Raji (cell line): Measurements from ENCODE around the gene PDS5B.

ENCODE experiments used
- POLR2A ChIP-seq: IDR thresholded peaks from 2 replicates; pipeline ENCODE4 v1.6.1; 2011; ENCODE audit warnings: low read depth, low read length, control low read depth; ENCODE audit not compliant: insufficient read depth

The PDS5B gene

DNA sequence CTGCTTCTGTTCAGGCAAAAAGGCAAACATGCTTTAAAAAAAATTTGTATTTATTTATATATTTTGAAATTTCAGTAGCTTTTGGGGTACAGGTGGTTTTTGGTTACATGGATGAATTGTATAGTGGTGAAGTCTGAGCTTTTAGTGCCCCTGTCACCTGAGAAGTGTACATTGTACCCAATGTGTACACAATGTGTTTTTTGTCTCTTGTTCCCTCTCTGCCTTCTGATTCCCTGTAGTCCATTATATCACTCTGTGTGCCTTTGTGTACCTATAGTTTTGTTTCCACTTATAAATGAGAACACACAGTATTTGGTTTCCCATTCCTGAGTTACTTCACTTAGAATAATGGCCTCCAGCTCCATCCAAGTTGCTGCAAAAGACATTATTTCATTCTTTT is 77.4 kb downstream of the PDS5B start:
- TF ChIP-seq POLR2A = no peak

DNA sequence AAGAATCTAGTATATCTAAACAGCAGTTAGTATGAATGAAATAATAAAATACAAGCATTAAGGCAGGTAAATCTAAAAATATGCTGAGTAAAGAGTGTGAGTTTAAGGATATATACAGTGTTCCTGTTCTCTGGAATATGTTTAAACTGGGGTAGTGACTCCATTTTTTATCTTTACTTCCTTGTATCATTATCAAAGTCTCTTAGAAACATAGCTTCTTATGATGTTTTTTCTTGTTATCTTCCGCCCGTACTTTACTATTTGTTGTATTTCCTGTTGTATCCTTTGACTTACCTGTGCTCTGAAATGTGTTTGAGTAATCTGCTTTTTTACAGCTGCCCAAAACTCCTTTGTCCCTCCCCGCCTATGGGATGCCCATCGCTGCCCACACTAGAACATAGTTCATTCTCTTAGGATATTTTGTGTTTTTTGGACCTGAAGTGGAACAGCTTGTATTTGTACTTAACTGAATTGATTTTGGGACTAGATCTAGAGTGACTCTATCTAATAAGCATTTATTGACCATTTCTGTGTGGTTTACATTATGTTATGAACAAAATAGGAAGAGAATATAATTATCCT is 80.8 kb downstream of the PDS5B start:
- no peak for TF ChIP-seq POLR2A

DNA sequence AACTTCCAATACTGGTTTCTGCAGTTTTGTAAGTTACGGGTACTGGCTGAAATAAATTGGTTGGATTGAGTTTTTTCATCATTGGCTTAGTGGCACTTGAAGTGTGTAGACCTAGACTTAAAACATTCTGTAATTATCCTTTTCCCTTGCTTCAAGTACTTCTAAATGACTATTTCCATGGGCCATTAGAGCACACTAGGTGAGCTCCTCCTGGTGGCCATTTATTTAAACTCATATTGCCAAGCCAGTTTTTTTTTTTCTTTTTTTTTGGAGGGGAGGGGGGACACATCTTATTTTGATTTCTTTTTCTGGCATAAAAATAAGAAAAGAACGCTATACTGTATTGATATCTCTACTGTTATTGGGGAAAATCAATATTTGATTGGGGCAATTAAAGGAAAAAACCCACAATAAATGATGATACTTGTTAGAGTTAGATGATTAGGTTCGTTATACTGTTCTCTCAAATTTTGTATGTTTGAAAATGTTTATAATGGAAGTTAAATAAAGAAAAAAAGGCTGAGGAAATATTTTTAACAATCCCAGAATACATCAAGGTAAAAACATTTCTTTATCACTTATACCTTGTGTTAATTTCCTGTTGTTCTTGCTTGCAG is 82.9 kb downstream of the PDS5B start:
- TF ChIP-seq POLR2A = no peak

DNA sequence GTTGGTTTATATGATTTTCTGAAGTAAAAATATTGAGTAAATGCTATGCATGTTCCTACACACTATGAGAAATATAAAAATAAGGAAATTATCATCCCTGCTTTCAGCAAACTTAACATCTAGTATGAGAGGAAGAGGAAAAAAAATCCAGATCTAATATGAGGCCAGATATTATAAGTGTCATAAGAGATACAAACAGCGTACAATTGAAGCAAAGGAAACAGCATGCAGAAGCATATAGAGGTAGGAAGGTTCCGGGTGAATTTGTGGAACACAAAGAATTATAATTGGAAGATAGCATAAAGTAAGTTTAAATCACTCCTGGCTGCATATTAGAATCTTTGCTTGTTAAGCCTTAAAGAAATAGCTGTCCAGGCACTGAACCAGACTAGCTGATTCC is 88.3 kb downstream of the PDS5B start:
- TF ChIP-seq POLR2A = no peak

DNA sequence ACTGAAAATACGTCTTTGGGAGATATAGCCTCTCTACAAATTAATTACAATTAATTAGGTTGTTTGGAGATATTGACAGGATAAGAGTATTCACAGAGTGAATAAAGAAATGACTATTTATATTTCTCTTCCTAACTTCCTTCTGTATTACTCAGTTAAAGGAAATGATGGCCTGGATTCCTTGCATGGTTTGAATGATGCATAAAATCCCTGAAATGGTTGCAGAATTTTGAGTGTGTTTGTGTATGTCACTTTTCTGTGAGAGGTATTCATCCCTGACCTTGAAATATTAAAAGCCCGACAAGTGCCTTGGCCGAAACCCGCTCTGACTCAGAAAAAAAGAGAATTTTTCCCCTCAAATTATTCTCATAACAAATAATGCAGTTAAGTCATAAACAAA is 90.0 kb downstream of the PDS5B start:
- no peak for TF ChIP-seq POLR2A

DNA sequence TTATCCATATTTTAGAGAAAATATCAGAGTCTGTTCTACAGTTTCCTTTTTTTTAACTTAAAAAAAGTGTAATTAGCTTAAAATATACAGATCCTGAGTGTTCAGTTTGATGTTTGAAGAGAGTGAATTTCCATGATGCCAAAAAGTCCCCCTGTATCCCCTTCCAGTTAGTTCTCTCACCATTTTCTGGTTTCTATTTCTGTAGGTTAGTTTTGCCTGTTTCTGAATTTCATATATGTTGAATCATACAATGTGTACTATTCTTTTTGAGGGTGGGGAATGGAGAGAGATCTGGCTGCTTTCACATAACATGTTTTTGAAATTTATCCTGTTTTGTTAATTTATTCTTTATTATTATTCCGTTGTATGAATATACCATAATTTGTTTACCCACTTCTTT is 95.9 kb downstream of the PDS5B start:
- TF ChIP-seq POLR2A = no peak

DNA sequence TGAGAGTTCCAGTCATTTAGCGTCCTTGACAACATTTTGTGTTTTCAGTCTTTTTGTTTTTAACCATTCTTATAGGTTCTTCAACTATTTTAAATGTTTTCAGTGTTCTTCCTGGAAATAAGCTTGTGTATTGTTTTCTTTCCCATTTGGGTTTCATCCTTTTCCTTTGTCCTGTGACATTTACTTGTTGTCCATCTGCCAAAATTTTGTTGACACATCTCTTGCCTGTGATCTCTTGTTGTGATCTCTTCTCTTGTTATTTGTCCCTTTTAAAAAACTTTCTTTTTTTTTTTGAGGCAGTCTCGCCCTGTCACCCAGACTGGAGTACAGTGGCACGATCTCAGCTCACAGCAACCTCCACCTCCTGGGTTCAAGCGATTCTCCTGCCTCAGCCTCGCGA is 96.5 kb downstream of the PDS5B start:
- TF ChIP-seq POLR2A = no peak

DNA sequence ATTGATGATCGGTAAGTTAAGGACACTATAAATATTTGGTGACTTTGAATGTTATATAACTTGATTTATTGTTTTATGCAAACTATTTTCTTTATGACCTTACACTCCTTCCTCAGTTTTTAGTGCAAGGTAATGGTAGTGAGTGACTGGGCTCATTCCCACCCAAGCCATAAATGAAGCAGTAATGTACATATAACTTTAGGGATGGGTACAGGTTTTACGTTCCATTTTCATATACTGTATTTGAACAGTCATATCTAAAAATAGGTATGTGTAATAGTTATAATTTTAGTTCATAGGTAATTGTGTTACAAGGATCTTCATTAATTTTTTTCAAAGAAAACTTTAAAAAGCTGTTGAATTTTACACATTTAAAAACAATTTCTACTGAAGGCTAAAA is 101.0 kb downstream of the PDS5B start:
- TF ChIP-seq POLR2A = no peak

DNA sequence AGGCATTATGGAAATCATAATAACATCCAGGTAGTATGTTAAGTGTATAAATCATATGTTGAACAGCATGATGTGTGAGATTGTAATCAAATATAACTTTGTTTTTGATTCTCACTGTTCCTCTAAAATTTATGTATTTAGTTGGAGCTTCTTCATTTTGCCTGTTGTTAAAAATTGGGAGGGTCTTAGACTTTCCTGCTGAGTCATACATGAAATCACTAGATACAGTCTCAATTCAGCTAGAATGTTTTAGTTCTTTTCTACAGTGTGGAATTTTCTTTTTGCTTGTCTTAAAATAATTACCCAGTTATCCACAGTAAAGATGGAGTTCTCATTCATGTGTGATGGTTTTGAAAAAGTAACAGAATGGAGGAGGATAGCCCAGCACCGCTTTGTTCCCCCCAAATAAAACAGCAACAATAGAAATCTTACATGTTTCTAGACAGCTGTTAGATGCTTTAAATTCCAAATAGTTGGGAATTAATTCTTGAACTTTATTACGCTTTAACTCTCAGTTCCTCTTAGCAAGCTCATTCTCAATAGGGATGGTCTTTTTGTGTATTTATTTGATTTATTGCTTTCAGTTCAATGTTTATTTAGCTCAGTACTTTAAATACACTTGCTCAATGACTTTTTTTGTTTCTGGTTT is 109.5 kb downstream of the PDS5B start:
- no peak for TF ChIP-seq POLR2A

DNA sequence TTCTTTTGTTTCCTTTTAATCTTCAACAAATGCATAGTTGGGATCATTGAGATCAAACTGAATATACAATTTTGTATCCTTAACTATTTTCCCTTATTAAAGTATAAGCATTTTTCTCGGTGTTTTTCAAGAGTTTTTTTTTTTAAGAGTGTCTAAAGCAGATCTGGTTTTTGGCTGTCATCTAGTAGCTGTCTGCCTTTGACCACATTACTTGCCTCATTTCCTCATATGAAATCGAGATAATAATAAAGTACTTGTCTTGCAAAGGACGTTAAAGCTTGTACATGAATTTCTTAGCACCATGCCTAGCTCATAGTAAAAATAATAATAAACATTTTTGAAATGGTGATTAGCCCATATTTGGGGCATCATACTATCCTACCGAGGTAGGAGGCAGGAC is 121.2 kb downstream of the PDS5B start:
- TF ChIP-seq POLR2A = no peak

DNA sequence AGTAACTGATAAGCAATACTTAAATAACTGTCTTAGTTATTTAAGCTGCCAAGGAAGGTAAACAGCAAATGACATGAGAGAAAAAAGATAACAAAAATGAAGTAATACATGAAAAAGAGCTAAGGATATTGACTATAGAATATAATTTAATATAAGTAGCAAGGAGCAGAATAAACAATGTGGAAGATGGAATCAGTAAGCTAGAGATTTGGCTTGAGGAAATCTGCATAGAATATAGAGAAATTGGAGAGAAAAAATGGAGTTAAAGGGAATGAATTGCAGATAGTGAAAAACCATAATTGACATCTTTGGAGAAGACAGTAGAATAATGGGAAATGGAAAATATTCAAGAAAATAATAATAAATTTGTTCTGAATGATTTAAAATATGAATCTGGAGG is 127.1 kb downstream of the PDS5B start:
- no peak for TF ChIP-seq POLR2A

DNA sequence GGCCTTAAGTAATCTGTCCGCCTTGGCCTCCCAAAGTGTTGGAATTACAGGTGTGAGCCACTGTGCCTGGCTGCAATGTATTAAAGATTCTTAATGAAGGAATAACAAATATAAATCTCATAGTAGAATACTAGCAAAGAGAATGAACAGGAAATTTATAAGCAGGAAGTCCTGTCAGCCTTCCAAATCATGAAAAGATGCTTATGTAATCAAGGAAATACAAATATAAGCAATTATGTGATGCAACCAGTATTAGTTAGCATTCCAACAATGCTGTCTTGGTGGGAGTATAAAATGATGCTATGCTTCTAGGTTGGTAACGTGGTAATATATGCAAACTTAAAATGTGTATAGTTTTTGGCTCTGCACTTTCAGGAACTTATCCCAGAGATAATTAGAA is 133.8 kb downstream of the PDS5B start:
- TF ChIP-seq POLR2A = no peak

DNA sequence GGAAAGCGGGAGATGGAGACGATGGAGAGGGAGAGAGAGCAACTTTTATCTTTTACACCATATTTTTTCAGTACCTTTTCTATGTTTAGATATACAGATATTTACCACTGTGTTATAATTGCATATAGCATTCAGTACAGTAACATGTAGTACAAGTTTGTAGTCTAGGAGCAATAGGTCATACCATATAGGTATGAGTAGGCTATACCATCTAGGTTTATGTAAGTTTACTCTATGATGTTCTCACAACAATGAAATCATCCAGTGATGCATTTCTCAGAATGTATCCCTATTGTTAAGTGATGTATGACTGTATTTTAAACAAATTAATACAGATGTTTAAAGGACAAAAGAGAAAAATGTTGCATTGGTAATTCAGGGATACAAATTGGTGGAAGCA is 136.1 kb downstream of the PDS5B start:
- no peak for TF ChIP-seq POLR2A

DNA sequence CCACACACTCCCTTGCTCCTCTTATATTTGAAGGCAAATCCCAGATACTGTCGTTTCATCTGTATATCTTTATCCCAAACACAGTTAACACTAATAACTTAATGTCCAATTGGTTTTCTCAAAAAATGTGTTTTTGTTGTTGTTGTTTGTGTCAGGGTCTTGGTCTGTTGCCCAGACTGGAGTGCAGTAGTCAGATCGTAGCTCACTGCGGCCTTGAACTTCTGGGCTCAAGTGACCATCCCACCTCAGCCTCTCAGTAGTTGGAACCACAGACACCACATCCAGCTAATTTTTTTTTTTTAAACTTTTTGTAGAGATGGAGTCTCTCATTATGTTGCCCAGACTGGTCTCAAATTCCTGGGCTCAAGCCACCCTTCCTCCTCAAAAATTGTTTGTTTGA is 137.7 kb downstream of the PDS5B start:
- no peak for TF ChIP-seq POLR2A

DNA sequence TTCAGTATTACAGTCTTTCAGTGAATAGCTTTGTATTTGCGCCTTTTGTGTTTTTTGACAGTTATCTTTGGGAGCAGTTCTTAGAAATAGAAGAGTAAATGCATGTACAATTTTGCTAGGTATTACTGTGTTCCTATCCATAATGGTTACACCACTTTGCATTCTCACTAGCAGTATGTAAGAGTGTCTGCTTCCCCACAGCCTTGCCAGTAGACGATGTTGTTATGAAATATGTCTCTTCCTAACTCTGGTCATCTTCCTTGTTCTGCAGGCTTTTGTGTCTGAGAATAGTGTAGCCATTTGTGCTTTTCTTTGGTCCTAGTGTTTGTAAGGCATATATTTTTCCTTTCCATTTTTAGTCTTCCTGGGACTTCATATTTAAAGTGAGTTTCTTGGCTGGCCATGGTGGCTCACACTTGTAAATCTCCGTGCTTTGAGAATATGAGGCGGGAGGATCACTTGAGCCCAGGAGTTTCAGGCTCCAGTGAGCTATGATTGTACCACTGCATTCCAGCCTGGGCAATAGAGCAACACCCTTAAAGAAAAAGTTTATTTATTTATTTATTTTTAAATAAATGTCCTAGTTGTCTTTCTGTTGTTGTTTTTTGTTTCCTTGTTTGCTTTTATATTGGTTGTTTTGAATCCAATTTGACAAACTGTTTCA is 140.3 kb downstream of the PDS5B start:
- no peak for TF ChIP-seq POLR2A

DNA sequence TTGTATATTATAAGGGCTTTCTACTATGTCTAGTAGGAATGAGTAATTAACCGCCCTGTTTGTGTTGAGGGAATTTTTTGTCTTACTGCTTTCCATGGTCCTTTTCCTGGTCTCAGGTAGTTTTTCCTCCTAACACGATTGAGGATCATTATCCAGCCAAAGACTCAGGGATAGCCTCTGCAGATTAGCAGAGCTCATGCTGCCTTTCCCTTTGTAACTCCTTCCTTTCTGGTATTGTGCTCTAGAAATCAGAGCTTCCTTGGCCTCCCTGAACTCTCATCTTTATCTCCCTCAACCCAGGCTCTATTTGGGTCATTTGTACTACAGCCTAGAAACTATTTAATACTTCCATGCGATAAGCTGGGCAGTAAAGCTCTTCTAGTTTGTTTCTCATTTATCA is 142.1 kb downstream of the PDS5B start:
- no peak for TF ChIP-seq POLR2A

DNA sequence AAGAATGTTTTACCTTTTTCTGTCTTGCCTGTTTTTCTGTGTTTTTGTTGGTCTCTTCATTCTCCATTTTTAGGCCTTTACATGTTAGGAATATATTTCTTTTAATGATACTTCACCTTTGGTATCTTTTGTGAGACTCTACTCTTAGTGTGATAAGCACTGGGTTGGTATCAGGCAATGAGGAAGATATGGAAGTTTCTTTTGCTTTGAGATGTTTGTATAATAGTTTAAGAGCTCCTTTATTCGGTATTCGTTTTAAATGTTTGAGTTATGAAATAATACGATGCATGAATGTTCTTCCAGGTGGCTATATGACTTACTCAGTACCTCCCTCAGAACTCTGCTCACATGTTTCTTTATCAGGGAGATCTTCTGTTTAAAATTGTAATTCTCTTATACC is 144.8 kb downstream of the PDS5B start:
- no peak for TF ChIP-seq POLR2A

DNA sequence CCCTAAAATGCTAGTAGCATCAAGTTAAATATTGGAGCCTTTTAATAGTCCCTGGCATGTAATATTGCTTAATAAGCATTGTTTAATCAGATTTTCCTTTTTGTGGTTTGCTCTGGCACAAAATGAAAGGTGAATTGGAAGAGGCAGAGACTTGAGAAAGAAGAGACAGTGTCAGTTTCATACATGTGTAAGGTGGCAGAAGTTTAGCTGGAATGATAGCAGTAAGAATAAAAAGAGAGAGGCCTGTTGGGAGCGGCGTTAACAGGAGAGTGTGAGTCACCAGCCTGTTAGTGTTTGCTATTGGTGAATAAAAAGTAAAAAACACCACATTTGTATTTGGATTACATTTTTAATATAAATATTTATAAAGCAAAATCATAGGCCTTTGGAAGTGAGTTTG is 145.3 kb downstream of the PDS5B start:
- TF ChIP-seq POLR2A = no peak
